Tibial nerve (tissue), 4 donors: ENCODE measurements around the gene TMEM213. TPM values are rescaled to one million over a fixed set of nuclear protein-coding genes. Genes with fewer than 3 reads are reported as not detected.

Experiments used
- DNase-seq, 2 donors: peaks; one replicate each; pipeline ENCODE4 v3.0.0-alpha.2; 2019; ENCODE audit warnings: low spot score in 2 of 2
- H3K27ac ChIP-seq, 4 donors: fragments of 200-600 bp; sonication (generic) in 3 of 4; one replicate each; pipeline ENCODE4 v1.5.1; 2017 to 2019; ENCODE audit warnings: mild to moderate bottlenecking in 1 of 4
- H3K27me3 ChIP-seq, 2 donors: fragments of 200-600 bp; sonication (generic) in 1 of 2; one replicate each; pipeline versions ENCODE4 v1.5.1 to v1.6.0; 2017 to 2019
- H3K36me3 ChIP-seq, 3 donors: fragments of 200-600 bp; sonication (generic); one replicate each; pipeline ENCODE4 v1.5.1; 2018 to 2019
- H3K4me1 ChIP-seq, 4 donors: fragments of 200-600 bp; sonication (generic) in 3 of 4; one replicate each; pipeline ENCODE4 v1.5.1; 2017 to 2019
- H3K4me3 ChIP-seq, 4 donors: fragments of 200-600 bp; sonication (generic) in 3 of 4; one replicate each; pipeline ENCODE4 v1.5.1; 2017 to 2019; ENCODE audit warnings: mild to moderate bottlenecking in 1 of 4, moderate library complexity in 1 of 4
- H3K9me3 ChIP-seq, 4 donors: fragments of 200-600 bp; sonication (generic) in 3 of 4; one replicate each; pipeline ENCODE4 v1.5.1; 2017 to 2019
- EP300 ChIP-seq, 2 donors: sonication (generic); formaldehyde crosslinking; IDR thresholded peaks; one replicate each; pipeline ENCODE4 v1.6.1; 2017; ENCODE audit warnings: antibody characterized with exemption in 2 of 2, mild to moderate bottlenecking in 1 of 2
- POLR2A ChIP-seq, 2 donors: fragments of 450-650 bp; IDR thresholded peaks; one replicate each; pipeline ENCODE4 v1.6.1; 2017; ENCODE audit warnings: antibody characterized with exemption in 2 of 2, mild to moderate bottlenecking in 2 of 2, moderate library complexity in 2 of 2
- WGBS, 2 donors: methylation state at CpG; one replicate each; pipeline ENCODE4 v1.1.5; 2018; 5-methylcytosine and 5-hydroxymethylcytosine counted together
- total RNA-seq, 4 donors: library from RNA; depleted of rRNA; stranded (reverse); fragments of >200 nt; gene quantifications; one replicate each; pipeline ENCODE4 v1.1.0, GENCODE V29; 2016
- TF ChIP-seq, protein P1 (sequence below), 5 experiments: fragments of 200-600 bp in 3 of 5; fragments of 450-650 bp in 2 of 5; sonication (generic) in 3 of 5; IDR thresholded peaks; one replicate each; pipeline ENCODE4 v1.5.1; 2016 to 2019; ENCODE audit warnings: antibody characterized with exemption in 5 of 5, mild to moderate bottlenecking in 3 of 5, moderate library complexity in 2 of 5

The TMEM213 gene
- total RNA-seq, 4 donors from 2014 or later, result not detected

DNA sequence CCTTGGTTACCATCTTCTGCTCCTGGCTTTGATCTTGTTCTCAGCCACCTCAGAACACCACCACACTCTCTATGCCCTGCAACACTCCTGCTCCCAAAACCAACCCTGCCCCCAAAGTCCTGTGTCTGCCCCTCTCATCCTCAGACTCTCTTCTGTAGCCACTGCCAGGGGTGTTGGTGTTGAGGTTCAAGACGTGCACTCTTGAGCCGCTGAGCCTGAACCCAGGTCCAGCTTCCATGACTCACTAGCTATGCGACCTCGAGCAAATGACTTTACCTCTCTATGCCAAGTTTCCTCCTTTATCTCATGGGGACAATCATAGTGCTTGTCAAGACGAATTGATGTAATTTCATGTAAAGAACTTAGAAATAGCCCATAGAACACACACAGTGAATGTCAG is 1.0 kb downstream of the TMEM213 start:
- Histone ChIP-seq H3K36me3 (no peaks in the 10 kb centered on the region), H3K27ac (no peak overlapping the region), H3K27me3 (no peaks in the 10 kb centered on the region), H3K9me3 (no peaks in the 10 kb centered on the region), H3K4me1 (no peaks in the 10 kb centered on the region), H3K4me3 (no peak overlapping the region)
- WGBS, 2 donors, result 47 to 49% methylated on average over 5 of the region's 5 CpGs
- no peak for TF ChIP-seq EP300 (IDR thresholded peaks at IDR 0.05)
- no peak for TF ChIP-seq POLR2A (IDR thresholded peaks at IDR 0.05)
- TF ChIP-seq, protein P1, sequence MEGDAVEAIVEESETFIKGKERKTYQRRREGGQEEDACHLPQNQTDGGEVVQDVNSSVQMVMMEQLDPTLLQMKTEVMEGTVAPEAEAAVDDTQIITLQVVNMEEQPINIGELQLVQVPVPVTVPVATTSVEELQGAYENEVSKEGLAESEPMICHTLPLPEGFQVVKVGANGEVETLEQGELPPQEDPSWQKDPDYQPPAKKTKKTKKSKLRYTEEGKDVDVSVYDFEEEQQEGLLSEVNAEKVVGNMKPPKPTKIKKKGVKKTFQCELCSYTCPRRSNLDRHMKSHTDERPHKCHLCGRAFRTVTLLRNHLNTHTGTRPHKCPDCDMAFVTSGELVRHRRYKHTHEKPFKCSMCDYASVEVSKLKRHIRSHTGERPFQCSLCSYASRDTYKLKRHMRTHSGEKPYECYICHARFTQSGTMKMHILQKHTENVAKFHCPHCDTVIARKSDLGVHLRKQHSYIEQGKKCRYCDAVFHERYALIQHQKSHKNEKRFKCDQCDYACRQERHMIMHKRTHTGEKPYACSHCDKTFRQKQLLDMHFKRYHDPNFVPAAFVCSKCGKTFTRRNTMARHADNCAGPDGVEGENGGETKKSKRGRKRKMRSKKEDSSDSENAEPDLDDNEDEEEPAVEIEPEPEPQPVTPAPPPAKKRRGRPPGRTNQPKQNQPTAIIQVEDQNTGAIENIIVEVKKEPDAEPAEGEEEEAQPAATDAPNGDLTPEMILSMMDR (IDR thresholded peaks at IDR 0.05), result no peak
- no peak for DNase-seq

DNA sequence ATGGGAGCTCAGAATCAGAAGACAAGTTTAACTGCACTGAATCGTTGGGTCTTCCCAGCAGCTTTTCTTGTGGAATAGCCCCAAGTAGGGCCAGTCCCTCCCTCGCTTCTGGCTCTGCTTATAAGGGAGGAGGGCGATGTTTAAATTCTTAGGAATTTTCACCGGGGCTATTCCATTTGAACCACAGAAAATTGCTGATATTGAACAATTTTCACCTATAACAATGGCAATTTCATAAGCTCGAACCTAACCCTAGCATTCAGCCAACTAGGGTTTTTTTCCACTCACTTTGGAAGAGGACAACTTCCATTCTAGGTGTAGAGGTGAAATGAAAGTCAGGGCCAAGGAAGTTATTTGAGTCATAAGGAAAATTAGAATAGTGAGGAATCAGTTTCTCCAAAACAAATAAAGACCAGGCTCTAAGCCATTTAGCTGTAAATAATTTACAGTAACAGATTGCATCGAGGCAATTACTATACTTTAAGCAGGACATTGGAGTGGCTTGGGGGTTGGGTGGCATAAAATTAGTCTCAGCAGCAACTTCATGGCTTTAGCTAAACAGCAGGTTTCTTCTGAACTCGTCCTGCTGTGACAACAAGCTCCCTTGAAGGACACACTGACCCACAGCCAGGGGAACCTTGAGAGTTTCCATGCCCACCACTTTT is 1.7 kb downstream of the TMEM213 start:
- no peak overlapping the region for H3K4me3 ChIP-seq
- H3K27ac ChIP-seq, result no peak overlapping the region
- no peaks in the 10 kb centered on the region for H3K4me1 ChIP-seq
- WGBS, 2 donors, result 58 to 61% methylated on average over 7 of the region's 7 CpGs
- H3K9me3 ChIP-seq, result no peaks in the 10 kb centered on the region
- no peaks in the 10 kb centered on the region for H3K36me3 ChIP-seq
- no peak for DNase-seq
- no peaks in the 10 kb centered on the region for H3K27me3 ChIP-seq
- no peak for TF ChIP-seq POLR2A (IDR thresholded peaks at IDR 0.05)

DNA sequence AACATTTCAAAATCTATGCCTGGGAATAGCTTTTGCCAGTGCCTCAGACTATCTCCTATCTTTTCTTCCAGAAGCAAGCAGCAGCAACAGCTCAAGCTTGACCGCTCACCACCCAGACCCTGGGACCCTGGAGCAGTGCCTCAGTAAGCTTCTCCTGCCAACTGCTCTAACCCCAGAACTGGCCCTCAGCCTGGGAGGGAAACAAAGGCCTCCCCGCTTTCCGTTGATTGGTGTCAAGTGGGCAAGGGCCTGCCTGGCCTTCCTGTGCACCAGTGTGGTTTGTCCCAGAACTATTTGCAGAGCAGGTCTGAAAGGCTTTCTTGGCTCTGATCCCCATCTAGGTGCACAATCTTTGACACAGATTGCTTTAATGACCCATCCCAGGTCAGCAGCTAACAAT is 3.5 kb downstream of the TMEM213 start:
- Histone ChIP-seq H3K4me1 (no peaks in the 10 kb centered on the region), H3K36me3 (no peaks in the 10 kb centered on the region), H3K27me3 (no peaks in the 10 kb centered on the region), H3K9me3 (no peaks in the 10 kb centered on the region), H3K4me3 (no peak overlapping the region), H3K27ac (no peak overlapping the region)
- TF ChIP-seq POLR2A (IDR thresholded peaks at IDR 0.05) (no peak), EP300 (IDR thresholded peaks at IDR 0.05) (no peak)
- TF ChIP-seq, protein P1 (IDR thresholded peaks at IDR 0.05), result no peak
- 74 to 100% methylated on average over 2 to 3 of the region's 3 CpGs for WGBS, 2 donors
- DNase-seq, result no peak

- TF ChIP-seq POLR2A (IDR thresholded peaks at IDR 0.05), result no peak
- no peak for TF ChIP-seq EP300 (IDR thresholded peaks at IDR 0.05)
- TF ChIP-seq, protein P1 (IDR thresholded peaks at IDR 0.05), result no peak
- no peak overlapping the region for H3K27ac ChIP-seq
- H3K4me1 ChIP-seq, result no peaks in the 10 kb centered on the region
- no peak overlapping the region for H3K4me3 ChIP-seq
- H3K27me3 ChIP-seq, result no peaks in the 10 kb centered on the region
- H3K36me3 ChIP-seq, result no peaks in the 10 kb centered on the region
- WGBS, 2 donors, result 93 to 94% methylated on average over 18 of the region's 18 CpGs
- no peak for DNase-seq
- H3K9me3 ChIP-seq, result peaks cover 0 to 6% (median 0%) of the 10 kb centered on the region in 4 donors
These were observed 4.9 kb downstream of the TMEM213 start for GRCh38 chr7:138802706-138803105.

GRCh38 chr7:138804618-138805017 is 6.8 kb downstream of the TMEM213 start:
- no peak for DNase-seq
- Histone ChIP-seq H3K4me1 (no peaks in the 10 kb centered on the region), H3K36me3 (no peaks in the 10 kb centered on the region), H3K27me3 (no peaks in the 10 kb centered on the region), H3K4me3 (no peak overlapping the region), H3K9me3 (peaks cover 0 to 10% (median 0%) of the 10 kb centered on the region in 4 donors), H3K27ac (no peak overlapping the region)
- 79 to 88% methylated on average over 1 of the region's 1 CpG for WGBS, 2 donors
- no peak for TF ChIP-seq EP300 (IDR thresholded peaks at IDR 0.05)
- TF ChIP-seq, protein P1 (IDR thresholded peaks at IDR 0.05), result no peak
- no peak for TF ChIP-seq POLR2A (IDR thresholded peaks at IDR 0.05)
